MCF 10A (cell line): Measurements from ENCODE around the gene CSMD2. TPM values are rescaled to one million over a fixed set of nuclear protein-coding genes. Genes with fewer than 3 reads are reported as not detected.
A peak's percentile ranks its signal among the peaks of the same experiment; 100 is the strongest.

Source experiments
- BruUV-seq: library from RNA; stranded (reverse); fragments of 400-500 nt; replicated peaks from 2 replicates; lab custom pipeline; 2021; lab: Mats Ljungman, UMichigan
- CTCF ChIA-PET: fragments of 300-600 bp; sonication (Branson Sonifier 250); formaldehyde crosslinking; extraction: SDS; loops from one replicate; lab custom pipeline; 2021; ENCODE audit warnings: antibody characterized with exemption, inconsistent platforms; lab: Yijun Ruan, JAX
- POLR2A ChIA-PET: fragments of 300-600, 350-650 bp; sonication (Branson Sonifier 250); formaldehyde crosslinking; extraction: SDS; loops from one replicate; lab custom pipeline; 2020; ENCODE audit warnings: antibody characterized with exemption, inconsistent platforms; lab: Yijun Ruan, JAX
- DNase-seq: peaks from one replicate; pipeline ENCODE4 v3.0.0-alpha.2; 2018; ENCODE audit not compliant: unreplicated experiment
- H3K27ac Mint-ChIP-seq: one replicate; pipeline ENCODE4 v1.8.0; 2022; ENCODE audit warnings: mild to moderate bottlenecking, low read depth, mixed read lengths; ENCODE audit not compliant: unreplicated experiment
- H3K27me3 Mint-ChIP-seq: one replicate; pipeline ENCODE4 v1.8.0; 2022; ENCODE audit warnings: mixed read lengths; ENCODE audit not compliant: insufficient read depth, unreplicated experiment
- H3K36me3 Mint-ChIP-seq: one replicate; pipeline ENCODE4 v1.8.0; 2022; ENCODE audit warnings: mild to moderate bottlenecking, moderate library complexity, mixed read lengths; ENCODE audit not compliant: insufficient read depth, unreplicated experiment
- H3K4me1 Mint-ChIP-seq: one replicate; pipeline ENCODE4 v1.8.0; 2022; ENCODE audit warnings: mixed read lengths; ENCODE audit not compliant: insufficient read depth, unreplicated experiment
- H3K4me3 Mint-ChIP-seq: one replicate; pipeline ENCODE4 v1.8.0; 2022; ENCODE audit warnings: mild to moderate bottlenecking, moderate library complexity, mixed read lengths; ENCODE audit not compliant: unreplicated experiment
- H3K9me3 Mint-ChIP-seq: one replicate; pipeline ENCODE4 v1.8.0; 2022; ENCODE audit warnings: mixed read lengths; ENCODE audit not compliant: unreplicated experiment
- CTCF ChIP-seq: fragments of 200-600 bp; IDR thresholded peaks from one replicate; pipeline ENCODE4 v1.8.0; 2022; ENCODE audit warnings: antibody characterized with exemption, mild to moderate bottlenecking; ENCODE audit not compliant: unreplicated experiment
- intact Hi-C: fragments of 100-400 bp; cut with micrococcal nuclease; formaldehyde crosslinking; loops from 2 replicates; pipeline ENCODE4 v1.14.1; 2022
- total RNA-seq: library from RNA; stranded (reverse); gene quantifications from 2 replicates; pipeline ENCODE4 v1.2.3, GENCODE V29; 2022

Gene CSMD2
- total RNA-seq, 1 experiment from 2014 or later: not detected

- Mint-ChIP-seq H3K36me3 (no peaks in the 10 kb centered on the region), H3K27me3 (peaks cover 46% of the 10 kb centered on the region), H3K9me3 (no peaks in the 10 kb centered on the region), H3K27ac (no peak overlapping the region), H3K4me3 (no peak overlapping the region), H3K4me1 (peaks cover 6% of the 10 kb centered on the region)
- CTCF ChIA-PET: interaction anchor here (0.7 to 3.2 kb wide), 4 partner anchors 8 to 1105 kb away, joined by 3 to 17 read pairs (median 10); no protein-coding TSS in a partner anchor
- POLR2A ChIA-PET: no interaction called here
- DNase-seq: no peak
- intact Hi-C loops: no loop called here
- BruUV-seq: no TSS peak
- no peak for TF ChIP-seq CTCF
These were observed 527.1 kb downstream of the CSMD2 start for GRCh38 chr1:33637846-33638440.

- TF ChIP-seq CTCF: no peak
- Mint-ChIP-seq H3K9me3 (no peaks in the 10 kb centered on the region), H3K4me1 (peaks cover 6% of the 10 kb centered on the region), H3K27me3 (peaks cover 45% of the 10 kb centered on the region), H3K36me3 (no peaks in the 10 kb centered on the region), H3K27ac (no peak overlapping the region), H3K4me3 (no peak overlapping the region)
- ChIA-PET POLR2A (no interaction called here), CTCF (interaction anchor here (1.0 to 1.4 kb wide), 4 partner anchors 16 to 1107 kb away, joined by 5 to 11 read pairs (median 6); no protein-coding TSS in a partner anchor)
- no peak for DNase-seq
- intact Hi-C loops: no loop called here
- no TSS peak for BruUV-seq
These were observed 528.8 kb downstream of the CSMD2 start for GRCh38 chr1:33636209-33636608.

- Mint-ChIP-seq H3K27me3 (peaks cover 52% of the 10 kb centered on the region), H3K27ac (no peak overlapping the region), H3K4me3 (no peak overlapping the region), H3K9me3 (no peaks in the 10 kb centered on the region), H3K36me3 (no peaks in the 10 kb centered on the region), H3K4me1 (peaks cover 6% of the 10 kb centered on the region)
- intact Hi-C loops: no loop called here
- no peak for DNase-seq
- no peak for TF ChIP-seq CTCF
- ChIA-PET CTCF (interaction anchor here (0.5 to 1.4 kb wide), 8 partner anchors 16 to 1108 kb away, joined by 3 to 11 read pairs (median 4); no protein-coding TSS in a partner anchor), POLR2A (no interaction called here)
- BruUV-seq: no TSS peak
These were observed 529.6 kb downstream of the CSMD2 start for GRCh38 chr1:33635336-33636012.

GRCh38 chr1:33634806-33635205 lies 530.2 kb downstream of the CSMD2 start:
- intact Hi-C loops: no loop called here
- Mint-ChIP-seq H3K27ac (no peak overlapping the region), H3K4me3 (no peak overlapping the region), H3K4me1 (peaks cover 6% of the 10 kb centered on the region), H3K9me3 (no peaks in the 10 kb centered on the region), H3K36me3 (no peaks in the 10 kb centered on the region), H3K27me3 (peaks cover 59% of the 10 kb centered on the region)
- peak; percentile 67 for DNase-seq
- no TSS peak for BruUV-seq
- ChIA-PET POLR2A (no interaction called here), CTCF (interaction anchor here (0.5 to 2.8 kb wide), 12 partner anchors 10 to 1108 kb away, joined by 3 to 22 read pairs (median 4); no protein-coding TSS in a partner anchor)
- peak; percentile 58 for TF ChIP-seq CTCF
